Peyer's patch (tissue), 4 donors: ENCODE data around the gene CTAG1A.

Experiments used
- CTCF ChIP-seq, 6 experiments: fragments of 450-650 bp in 4 of 6; fragments of 200-600 bp in 2 of 6; sonication (generic) in 1 of 6; IDR thresholded peaks; one replicate each; pipeline ENCODE4 v1.5.1; 2017 to 2019; ENCODE audit warnings: antibody characterized with exemption in 6 of 6, mild to moderate bottlenecking in 3 of 6, moderate library complexity in 1 of 6
- POLR2A ChIP-seq, 2 donors: fragments of 450-650 bp; IDR thresholded peaks; one replicate each; pipeline ENCODE4 v1.5.1; 2017; ENCODE audit warnings: antibody characterized with exemption in 2 of 2, mild to moderate bottlenecking in 2 of 2, moderate library complexity in 2 of 2

GRCh38 chrX:154541589-154541895 is 43.4 kb upstream of the CTAG1A start:
- no peak for TF ChIP-seq CTCF (IDR thresholded peaks at IDR 0.05)
- TF ChIP-seq POLR2A (IDR thresholded peaks at IDR 0.05): no peak
